Pons (tissue), 1 donor: ENCODE data around the gene ERC1.

Experiments used
- DNase-seq: peaks from one replicate; pipeline ENCODE4 v3.0.0-alpha.2; 2016; ENCODE audit warnings: low spot score

ERC1 gene

GRCh38 chr12:1391722-1392121, 400.7 kb downstream of the ERC1 start:
- DNase-seq, result no peak

- no peak for DNase-seq
Measured at GRCh38 chr12:1395421-1395955, 404.5 kb downstream of the ERC1 start.

- DNase-seq, result no peak
Measured at GRCh38 chr12:1398673-1399072, 407.6 kb downstream of the ERC1 start.

GRCh38 chr12:1401891-1402290, 410.9 kb downstream of the ERC1 start:
- DNase-seq, result no peak

- no peak for DNase-seq
Measured at GRCh38 chr12:1403417-1403816, 412.4 kb downstream of the ERC1 start.

- DNase-seq, result no peak
Measured at GRCh38 chr12:1405619-1406018, 414.6 kb downstream of the ERC1 start.

- DNase-seq, result no peak
Measured at GRCh38 chr12:1410794-1411193, 419.8 kb downstream of the ERC1 start.

GRCh38 chr12:1413930-1414329, 422.9 kb downstream of the ERC1 start:
- DNase-seq, result no peak

GRCh38 chr12:1418144-1418543, 427.1 kb downstream of the ERC1 start:
- no peak for DNase-seq

GRCh38 chr12:1419849-1420371, 428.9 kb downstream of the ERC1 start:
- no peak for DNase-seq

- no peak for DNase-seq
Measured at GRCh38 chr12:1421091-1421846, 430.2 kb downstream of the ERC1 start.

- DNase-seq, result no peak
Measured at GRCh38 chr12:1422604-1423315, 431.7 kb downstream of the ERC1 start.

GRCh38 chr12:1424674-1425395, 433.8 kb downstream of the ERC1 start:
- no peak for DNase-seq

GRCh38 chr12:1425396-1425729, 434.3 kb downstream of the ERC1 start:
- DNase-seq, result no peak

- peak; percentile 63 for DNase-seq
Measured at GRCh38 chr12:1428671-1429070, 437.6 kb downstream of the ERC1 start.

GRCh38 chr12:1429980-1430379, 439.0 kb downstream of the ERC1 start:
- DNase-seq, result no peak

- DNase-seq, result no peak
Measured at GRCh38 chr12:1434296-1434955, 443.4 kb downstream of the ERC1 start.

- no peak for DNase-seq
Measured at GRCh38 chr12:1435044-1435443, 444.0 kb downstream of the ERC1 start.

GRCh38 chr12:1435456-1435855, 444.4 kb downstream of the ERC1 start:
- no peak for DNase-seq

- DNase-seq, result no peak
Measured at GRCh38 chr12:1436015-1436414, 445.0 kb downstream of the ERC1 start.

- no peak for DNase-seq
Measured at GRCh38 chr12:1436981-1437380, 446.0 kb downstream of the ERC1 start.

GRCh38 chr12:1439201-1439600, 448.2 kb downstream of the ERC1 start:
- DNase-seq, result no peak
